HG02884 (cell line): ENCODE data around the gene NCDN.

ENCODE experiments used
- ATAC-seq: cut with Tn5 transposase; IDR thresholded peaks from one replicate; pipeline ENCODE4 v1.9.1; 2021; ENCODE audit warnings: mild to moderate bottlenecking, moderate library complexity; ENCODE audit not compliant: unreplicated experiment

Gene NCDN

GRCh38 chr1:35554266-35555211 is 3.1 kb upstream of the NCDN start:
- ATAC-seq, result no peak

- no peak for ATAC-seq
Observed at GRCh38 chr1:35555212-35555584, 2.4 kb upstream of the NCDN start.

- no peak for ATAC-seq
Observed at GRCh38 chr1:35555601-35556477, 1.8 kb upstream of the NCDN start.

- ATAC-seq, result no peak
Observed at GRCh38 chr1:35556484-35557117, 998 bp upstream of the NCDN start.

- ATAC-seq, result peak; percentile 71
Observed at GRCh38 chr1:35557118-35557610, 435 bp upstream of the NCDN start, which contains the start of gene KIAA0319L. TSS of gene KIAA0319L (minus strand) at chr1:35557403. CDS start at chr1:35554491, 2,912 bp downstream.

- no peak for ATAC-seq
Observed at GRCh38 chr1:35558374-35559316, 1.0 kb downstream of the NCDN start.

GRCh38 chr1:35559317-35559944 is 1.8 kb downstream of the NCDN start:
- ATAC-seq, result no peak

GRCh38 chr1:35560256-35561225 is 2.9 kb downstream of the NCDN start:
- ATAC-seq, result no peak

- no peak for ATAC-seq
Observed at GRCh38 chr1:35561297-35561971, 3.8 kb downstream of the NCDN start.

GRCh38 chr1:35561972-35562680 is 4.5 kb downstream of the NCDN start:
- ATAC-seq, result no peak

- no peak for ATAC-seq
Observed at GRCh38 chr1:35563166-35563565, 5.6 kb downstream of the NCDN start.

- no peak for ATAC-seq
Observed at GRCh38 chr1:35564037-35564883, 6.7 kb downstream of the NCDN start.

- no peak for ATAC-seq
Observed at GRCh38 chr1:35564884-35565741, 7.5 kb downstream of the NCDN start.

GRCh38 chr1:35565742-35566133 is 8.1 kb downstream of the NCDN start:
- ATAC-seq, result no peak

- no peak for ATAC-seq
Observed at GRCh38 chr1:35567947-35568558, 10.5 kb downstream of the NCDN start.
